GM19099 (cell line): ENCODE results near the gene TMEM145.
A peak's percentile ranks its signal among the peaks of the same experiment; 100 is the strongest.

Experiments used
- POLR2A ChIP-seq: IDR thresholded peaks from 3 replicates; pipeline ENCODE4 v1.6.1; 2011; ENCODE audit warnings: low read depth; ENCODE audit not compliant: insufficient read length; ENCODE audit errors: extremely low read depth

The TMEM145 gene

GRCh38 chr19:42315024-42315423, 1.9 kb downstream of the TMEM145 start:
- TF ChIP-seq POLR2A: no peak

- TF ChIP-seq POLR2A: peak; percentile 62
These were observed 3.4 kb downstream of the TMEM145 start for GRCh38 chr19:42316223-42317211.

GRCh38 chr19:42317535-42317934, 4.4 kb downstream of the TMEM145 start:
- TF ChIP-seq POLR2A: no peak

- TF ChIP-seq POLR2A: no peak
These were observed 9.2 kb downstream of the TMEM145 start for GRCh38 chr19:42322305-42322704.

GRCh38 chr19:42323473-42323851, 10.4 kb downstream of the TMEM145 start:
- TF ChIP-seq POLR2A: no peak

GRCh38 chr19:42323852-42324654, 10.9 kb downstream of the TMEM145 start:
- TF ChIP-seq POLR2A: no peak

GRCh38 chr19:42324655-42325307, 11.7 kb downstream of the TMEM145 start:
- TF ChIP-seq POLR2A: no peak

- TF ChIP-seq POLR2A: peak; percentile 73
These were observed 12.3 kb downstream of the TMEM145 start, which contains the start of gene MEGF8 for GRCh38 chr19:42325308-42325895. MEGF8 (plus strand) TSS chr19:42325635; CDS start chr19:42326244, 609 bp downstream.

- TF ChIP-seq POLR2A: no peak
These were observed 13.0 kb downstream of the TMEM145 start for GRCh38 chr19:42325896-42326771.

GRCh38 chr19:42326969-42327368, 13.9 kb downstream of the TMEM145 start:
- no peak for TF ChIP-seq POLR2A

GRCh38 chr19:42327381-42327780, 14.3 kb downstream of the TMEM145 start:
- TF ChIP-seq POLR2A: no peak

GRCh38 chr19:42328106-42328505, 15.0 kb downstream of the TMEM145 start:
- no peak for TF ChIP-seq POLR2A

- TF ChIP-seq POLR2A: no peak
These were observed 15.7 kb downstream of the TMEM145 start for GRCh38 chr19:42328854-42329253.

- no peak for TF ChIP-seq POLR2A
These were observed 17.2 kb downstream of the TMEM145 start for GRCh38 chr19:42330241-42330711.
